GM21723 (cell line): ENCODE results near the gene EML6.
"Not testable (repeated sequence)": the region's sequence is repeated elsewhere in the genome, so short reads cannot be mapped to it uniquely, and the experiment has no call there.

Experiments used
- ATAC-seq: cut with Tn5 transposase; IDR thresholded peaks from one replicate; pipeline ENCODE4 v1.9.1; 2021; ENCODE audit warnings: mild to moderate bottlenecking, moderate library complexity; ENCODE audit not compliant: unreplicated experiment

EML6 gene

GRCh38 chr2:54839461-54840255, 116.2 kb downstream of the EML6 start:
- no peak for ATAC-seq

GRCh38 chr2:54840559-54841468, 117.4 kb downstream of the EML6 start:
- no peak for ATAC-seq

GRCh38 chr2:54841500-54841899, 118.0 kb downstream of the EML6 start:
- ATAC-seq = not testable (repeated sequence)

GRCh38 chr2:54845094-54845493, 121.6 kb downstream of the EML6 start:
- ATAC-seq = no peak

- ATAC-seq = no peak
Measured at GRCh38 chr2:54845514-54845913, 122.1 kb downstream of the EML6 start.

GRCh38 chr2:54850171-54851122, 127.0 kb downstream of the EML6 start:
- no peak for ATAC-seq

GRCh38 chr2:54853616-54854310, 130.3 kb downstream of the EML6 start:
- ATAC-seq = no peak

- ATAC-seq = no peak
Measured at GRCh38 chr2:54855434-54855833, 132.0 kb downstream of the EML6 start.

- no peak for ATAC-seq
Measured at GRCh38 chr2:54858021-54858681, 134.7 kb downstream of the EML6 start.

- no peak for ATAC-seq
Measured at GRCh38 chr2:54859416-54859815, 136.0 kb downstream of the EML6 start.

- no peak for ATAC-seq
Measured at GRCh38 chr2:54859997-54860701, 136.7 kb downstream of the EML6 start.

- ATAC-seq = no peak
Measured at GRCh38 chr2:54862229-54862628, 138.8 kb downstream of the EML6 start.

GRCh38 chr2:54862742-54863141, 139.3 kb downstream of the EML6 start:
- no peak for ATAC-seq

- ATAC-seq = no peak
Measured at GRCh38 chr2:54863660-54864059, 140.2 kb downstream of the EML6 start.

- ATAC-seq = no peak
Measured at GRCh38 chr2:54864096-54864495, 140.6 kb downstream of the EML6 start.

- ATAC-seq = no peak
Measured at GRCh38 chr2:54864727-54865126, 141.3 kb downstream of the EML6 start.

- ATAC-seq = no peak
Measured at GRCh38 chr2:54866179-54866578, 142.7 kb downstream of the EML6 start.

GRCh38 chr2:54866868-54867267, 143.4 kb downstream of the EML6 start:
- peak; percentile 95 for ATAC-seq

- ATAC-seq = peak; percentile 53
Measured at GRCh38 chr2:54867457-54867856, 144.0 kb downstream of the EML6 start.
